Activated T-cell treated with anti-CD3 and anti-CD28 coated beads, Interleukin-2, amount 50 U/mL, for 48 hours (primary cell): ENCODE measurements around the gene SYT8.
"Not testable (repeated sequence)": the region's sequence is repeated elsewhere in the genome, so short reads cannot be mapped to it uniquely, and the experiment has no call there.

ENCODE experiments used
- DNase-seq, 2 experiments: peaks; one replicate each; pipeline ENCODE4 v3.0.0-alpha.2; 2020

Gene SYT8

DNA sequence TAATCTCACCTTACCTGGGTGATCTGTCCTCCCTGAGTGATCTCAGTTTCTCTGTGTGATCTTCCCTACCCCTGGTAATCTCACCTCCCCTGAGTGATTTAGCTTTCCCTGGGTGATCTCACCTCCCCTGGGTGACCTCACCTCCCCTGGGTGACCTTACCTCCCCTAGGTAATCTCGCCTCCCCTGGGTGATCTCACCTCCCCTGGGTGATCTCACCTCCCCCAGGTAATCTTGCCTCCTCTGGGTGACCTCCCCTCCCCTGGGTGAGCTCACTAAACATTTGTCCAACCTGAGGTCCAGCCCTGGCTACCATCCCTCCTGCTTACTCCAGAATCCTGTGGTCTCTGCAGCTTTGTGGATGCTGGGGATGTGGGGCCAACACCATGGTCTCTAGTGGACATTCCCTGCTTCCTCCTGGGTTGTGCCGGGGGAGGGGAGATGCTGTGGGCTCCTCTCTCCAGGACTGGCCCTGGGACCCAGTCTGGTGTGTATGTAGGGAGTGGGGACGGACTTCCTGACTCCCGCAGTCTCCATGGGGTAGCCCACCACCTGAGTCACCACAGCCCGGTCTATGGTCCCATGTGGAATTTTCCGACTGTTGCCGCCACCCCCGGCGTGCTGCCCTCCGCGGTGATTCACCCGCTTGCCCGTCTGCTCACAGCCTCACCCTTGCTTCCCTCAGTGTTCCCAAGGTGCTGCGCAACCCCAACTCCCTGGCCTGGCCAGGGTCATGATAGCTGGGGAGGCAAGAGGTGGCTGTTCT lies 28.0 kb downstream of the SYT8 start:
- DNase-seq: no peak

DNA sequence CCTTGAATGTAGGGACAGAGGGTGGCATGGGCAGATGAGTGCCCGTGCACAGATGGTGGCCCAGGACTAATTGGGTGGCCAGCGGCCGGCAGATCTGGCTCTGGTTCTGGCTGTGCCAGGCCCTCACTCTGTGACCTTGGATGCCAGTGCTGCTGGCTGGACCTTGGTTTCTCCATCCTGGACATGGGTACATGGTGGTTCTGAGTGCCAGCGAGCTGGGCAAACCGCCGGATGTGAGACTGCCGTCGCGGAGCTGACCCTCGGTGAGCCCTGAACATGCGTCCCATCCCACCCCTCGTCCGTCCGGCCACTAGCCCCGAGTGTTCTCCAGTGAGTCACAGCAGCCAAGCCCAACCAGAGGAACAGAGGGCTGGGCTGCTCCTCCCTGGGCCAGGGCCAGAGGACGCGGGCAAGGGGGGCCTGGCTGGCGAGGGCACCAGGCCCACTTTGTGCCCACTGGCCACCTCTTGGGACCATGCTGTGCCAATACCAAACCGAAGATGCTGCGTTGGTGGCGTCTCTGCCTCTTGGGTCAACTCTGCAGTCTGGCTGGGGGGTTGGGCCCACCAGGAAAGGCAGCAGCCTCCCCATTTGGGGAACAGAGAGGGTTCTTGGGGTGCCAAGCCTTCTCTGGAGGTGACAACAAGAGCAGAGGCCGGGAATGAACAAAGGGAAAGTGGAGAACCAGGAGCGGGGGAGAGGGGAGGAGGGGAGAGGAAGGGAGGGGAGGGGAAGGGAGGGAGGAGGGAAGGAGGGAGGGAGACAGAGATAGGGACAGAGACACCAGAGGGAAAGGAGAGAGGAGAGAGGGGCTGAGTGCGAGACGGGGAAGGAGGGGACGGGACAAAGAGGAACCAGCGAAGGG lies 28.8 kb downstream of the SYT8 start:
- no peak for DNase-seq

DNA sequence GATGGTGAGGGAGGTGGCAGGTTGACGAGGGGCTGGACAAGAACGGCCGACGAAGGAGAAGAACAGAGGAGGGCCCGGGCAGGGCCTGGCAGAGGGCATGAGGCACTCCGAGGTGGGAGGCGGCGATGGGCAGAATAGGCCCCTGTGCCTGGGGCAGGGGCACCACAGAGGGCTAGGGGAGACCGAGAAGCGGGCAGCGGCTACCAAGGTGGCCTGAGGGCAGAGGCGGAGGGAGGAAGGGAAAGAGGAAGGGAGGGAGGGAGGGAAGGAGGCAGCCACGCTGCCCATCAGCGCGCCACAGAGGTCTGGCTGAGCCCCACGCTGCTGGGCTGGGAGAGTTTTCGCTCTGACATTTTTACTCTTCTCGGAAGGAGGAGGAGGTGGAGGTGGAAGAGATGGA lies 29.4 kb downstream of the SYT8 start:
- DNase-seq: no peak

DNA sequence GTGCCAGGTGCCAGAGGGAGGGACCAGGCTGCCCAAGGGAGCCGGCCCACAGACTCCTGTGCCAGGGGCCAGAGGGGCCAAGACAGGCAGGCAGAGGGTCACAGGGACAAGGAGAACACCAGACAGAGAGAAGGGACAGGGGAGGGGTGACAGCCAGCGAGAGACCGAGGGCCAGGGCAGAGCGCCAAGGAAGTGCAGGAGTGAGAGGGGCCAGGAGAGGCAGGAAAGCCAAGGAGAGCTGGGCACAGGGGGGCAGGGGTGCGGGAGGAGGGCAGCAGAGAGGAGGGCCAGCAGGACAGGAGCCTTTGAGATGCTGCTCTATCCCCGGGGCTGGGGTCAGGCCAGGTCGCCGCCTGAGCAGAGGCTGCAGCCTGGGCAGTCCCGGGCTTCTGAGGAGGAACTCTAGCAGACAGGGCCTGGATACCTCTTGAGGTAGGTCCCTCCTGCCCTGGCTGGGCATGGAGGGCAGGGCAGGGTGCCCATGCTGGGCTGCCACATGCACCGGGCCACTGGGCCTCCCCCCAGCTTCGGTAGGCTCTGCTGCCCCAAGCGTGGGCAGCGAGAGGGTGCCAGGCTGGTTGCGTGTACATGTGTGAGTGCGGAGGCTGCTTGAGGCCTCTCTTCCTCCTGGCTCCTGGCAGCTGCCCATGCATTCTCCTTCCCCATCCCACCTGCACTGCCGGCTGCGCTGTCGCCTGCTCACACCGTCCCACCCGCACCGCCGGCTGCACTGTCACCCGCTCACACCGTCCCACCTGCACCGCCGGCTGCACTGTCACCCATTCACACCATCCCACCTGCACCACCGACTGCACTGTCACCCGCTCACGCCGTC lies 30.3 kb downstream of the SYT8 start:
- DNase-seq: no peak

DNA sequence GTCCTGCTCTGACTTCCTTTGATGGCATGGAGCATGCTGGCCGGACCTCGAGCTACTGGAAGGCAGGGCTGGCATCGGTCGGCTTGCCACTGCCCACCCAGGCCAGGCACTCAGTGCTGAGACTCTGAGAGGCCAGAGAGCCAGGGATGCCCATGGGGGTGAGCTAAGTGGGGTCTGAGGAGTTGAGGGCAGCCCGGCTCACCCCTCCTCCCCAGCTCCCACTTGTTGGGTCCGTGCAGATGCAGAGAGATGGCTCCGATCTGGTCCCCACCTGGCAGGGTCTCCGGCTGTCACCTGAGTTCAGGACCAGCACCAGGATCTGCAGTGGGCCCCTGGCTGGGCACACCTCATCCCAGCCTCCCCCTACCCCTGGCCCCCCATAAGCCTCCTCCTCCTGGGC lies 31.4 kb downstream of the SYT8 start:
- no peak for DNase-seq

DNA sequence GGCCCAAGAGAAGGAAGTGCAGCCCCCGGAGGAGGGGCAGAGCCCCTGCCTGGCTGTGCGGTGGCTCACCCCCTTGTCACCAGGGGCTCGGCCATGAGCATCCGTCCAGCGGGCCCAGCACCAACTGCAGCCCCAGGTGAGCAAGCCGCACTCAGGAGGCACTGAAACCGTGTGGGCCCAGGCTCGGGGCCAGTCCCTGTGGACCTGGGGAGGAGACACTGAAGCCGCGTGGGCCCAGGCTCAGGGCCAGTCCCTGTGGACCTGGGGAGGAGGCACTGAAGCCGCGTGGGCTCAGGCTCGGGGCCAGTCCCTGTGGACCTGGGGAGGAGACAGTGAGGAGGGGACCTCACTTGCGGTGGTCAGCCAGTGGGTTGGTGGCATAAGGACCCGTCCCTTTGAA lies 32.0 kb downstream of the SYT8 start:
- no peak for DNase-seq

- no peak for DNase-seq
These were observed 32.6 kb downstream of the SYT8 start for GRCh38 chr11:1867381-1867780.

- DNase-seq: no peak
These were observed 33.4 kb downstream of the SYT8 start for GRCh38 chr11:1868056-1868635.

DNA sequence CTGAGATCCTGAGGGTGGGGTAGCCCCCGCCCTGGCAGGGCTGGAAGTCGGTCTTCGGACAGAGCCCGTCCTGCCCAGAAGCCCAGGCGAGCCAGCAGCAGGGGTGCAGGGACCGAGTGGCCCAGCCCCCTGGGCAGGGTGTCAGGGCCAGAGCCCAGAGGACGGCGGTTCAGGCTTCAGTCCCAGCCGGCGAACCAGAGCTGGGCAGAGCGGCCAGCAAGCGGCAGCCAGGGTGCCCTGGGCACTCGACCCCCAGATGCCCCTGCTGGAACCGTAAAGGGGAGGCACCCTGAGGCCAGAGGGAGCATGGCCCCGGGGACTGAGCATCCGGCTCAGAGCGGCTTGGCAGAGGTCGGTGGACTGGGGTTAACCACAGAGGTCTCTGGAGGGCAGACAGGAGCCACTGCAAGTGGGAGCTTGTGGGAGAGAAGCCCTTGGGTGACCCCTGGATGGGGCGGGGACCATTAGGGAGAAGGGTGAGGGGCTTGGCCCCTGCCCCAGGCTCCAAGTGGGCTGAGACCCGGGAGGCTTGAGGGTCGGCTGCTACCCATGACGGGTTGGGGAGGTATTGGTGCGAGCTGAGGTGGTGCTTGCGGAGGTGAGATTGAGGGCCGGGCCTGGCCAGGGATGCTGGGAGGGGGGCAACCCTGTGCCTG lies 34.0 kb downstream of the SYT8 start:
- no peak for DNase-seq

DNA sequence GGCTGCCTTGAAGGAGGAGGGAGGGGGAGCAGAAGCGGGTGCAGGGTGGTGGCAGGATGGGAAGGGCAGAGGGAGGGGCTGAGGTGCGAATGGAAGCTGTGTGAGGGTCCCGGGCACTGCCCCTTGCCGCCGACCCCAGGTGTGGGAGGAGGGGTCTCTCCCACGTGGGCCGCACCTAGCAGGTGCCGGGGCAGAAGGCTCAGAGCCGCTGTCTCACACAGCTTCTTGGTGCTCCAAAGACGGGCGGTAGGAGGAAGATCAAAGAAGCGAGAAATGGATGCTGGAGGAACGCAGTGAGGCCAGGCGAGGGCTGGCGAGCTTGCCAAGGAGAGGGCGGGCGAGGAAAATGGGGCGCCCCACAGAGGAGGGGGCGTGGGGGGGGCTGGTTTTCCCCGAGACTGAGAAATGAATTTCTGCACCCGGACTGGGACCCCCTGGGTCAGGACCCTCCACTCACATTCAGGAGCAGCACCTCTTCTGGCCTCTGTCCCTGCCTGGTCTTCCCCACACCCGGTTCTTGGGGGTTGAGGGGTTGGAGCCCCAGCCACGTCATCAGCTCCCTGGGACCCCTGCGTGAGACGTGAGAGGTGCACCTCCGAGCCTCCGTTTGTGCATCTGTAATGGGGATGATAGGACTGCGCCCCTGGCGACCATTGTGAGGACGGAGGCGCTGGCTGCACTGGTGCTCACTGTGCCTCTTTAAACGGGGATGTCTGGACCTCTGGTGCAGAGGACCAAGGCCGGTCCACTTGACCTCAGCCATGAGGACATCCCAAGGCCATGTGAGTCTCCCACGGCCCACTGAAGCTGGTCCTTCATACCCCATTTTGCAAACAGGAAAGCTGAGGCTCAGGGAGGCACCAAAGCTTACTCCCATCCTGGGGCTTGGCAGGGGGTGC lies 34.9 kb downstream of the SYT8 start:
- DNase-seq: no peak

DNA sequence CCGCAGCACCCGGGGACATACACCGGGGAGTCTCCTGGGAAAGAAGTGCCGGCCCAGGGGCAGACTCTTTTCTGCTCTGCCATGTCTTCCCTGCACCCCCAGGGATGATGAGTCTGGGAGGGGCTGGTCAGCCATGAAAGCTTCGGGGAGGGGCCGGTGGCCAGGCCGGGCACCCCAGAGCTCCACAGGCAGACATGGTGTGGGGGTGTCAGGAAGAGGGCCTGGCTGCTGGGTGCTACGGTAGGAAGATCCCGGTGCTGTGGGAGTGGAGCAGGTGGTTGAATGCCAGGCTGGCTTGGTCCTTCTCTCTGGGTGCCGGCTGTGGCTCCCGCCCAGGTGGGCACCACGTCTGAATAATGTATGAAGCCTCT lies 35.5 kb downstream of the SYT8 start:
- no peak for DNase-seq

- DNase-seq: peak in 1 of 2 experiments; percentile 61
These were observed 36.1 kb downstream of the SYT8 start for GRCh38 chr11:1870721-1871466.

GRCh38 chr11:1871531-1871930 lies 36.7 kb downstream of the SYT8 start:
- DNase-seq: no peak

GRCh38 chr11:1872267-1872985 lies 37.6 kb downstream of the SYT8 start:
- DNase-seq: no peak

DNA sequence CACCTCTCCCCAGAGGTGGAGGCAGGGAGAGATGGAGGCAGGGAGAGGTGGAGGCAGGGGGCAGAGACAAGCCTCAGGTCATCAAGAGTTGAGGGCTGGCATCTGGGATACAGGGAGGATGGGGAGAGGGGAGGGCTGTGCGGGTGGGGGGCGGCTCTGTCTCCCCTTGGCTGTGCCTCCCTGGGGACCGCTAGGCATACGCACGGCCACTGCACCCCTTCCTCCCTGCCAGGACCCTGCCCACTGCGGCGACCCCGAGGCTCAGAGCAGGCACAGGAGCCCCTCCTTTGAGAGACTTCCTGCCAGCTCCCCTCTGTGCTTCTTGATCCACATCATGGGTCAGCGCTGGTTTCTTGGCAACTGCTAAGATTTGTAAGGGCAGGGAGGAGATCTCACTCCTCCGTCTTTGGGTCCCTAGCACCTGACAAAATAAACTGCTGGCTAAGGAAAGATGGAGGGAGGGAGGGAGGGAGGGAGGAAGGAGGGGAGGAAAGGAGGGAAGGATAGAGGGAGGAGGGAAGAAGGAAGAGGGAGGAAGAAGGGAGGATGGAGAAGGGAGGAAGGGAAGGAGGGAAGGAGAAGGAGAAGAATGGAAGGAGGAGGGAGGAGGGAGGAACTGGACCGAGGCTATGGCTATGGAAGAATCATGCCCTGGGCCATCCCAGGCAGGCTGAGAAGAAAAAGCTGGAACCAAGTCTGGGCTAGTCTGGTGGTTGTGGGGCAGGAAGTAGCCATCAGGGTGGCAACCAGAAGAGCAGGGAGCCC lies 38.4 kb downstream of the SYT8 start:
- no peak for DNase-seq

GRCh38 chr11:1873813-1874150 lies 39.0 kb downstream of the SYT8 start:
- DNase-seq: not testable (repeated sequence)

DNA sequence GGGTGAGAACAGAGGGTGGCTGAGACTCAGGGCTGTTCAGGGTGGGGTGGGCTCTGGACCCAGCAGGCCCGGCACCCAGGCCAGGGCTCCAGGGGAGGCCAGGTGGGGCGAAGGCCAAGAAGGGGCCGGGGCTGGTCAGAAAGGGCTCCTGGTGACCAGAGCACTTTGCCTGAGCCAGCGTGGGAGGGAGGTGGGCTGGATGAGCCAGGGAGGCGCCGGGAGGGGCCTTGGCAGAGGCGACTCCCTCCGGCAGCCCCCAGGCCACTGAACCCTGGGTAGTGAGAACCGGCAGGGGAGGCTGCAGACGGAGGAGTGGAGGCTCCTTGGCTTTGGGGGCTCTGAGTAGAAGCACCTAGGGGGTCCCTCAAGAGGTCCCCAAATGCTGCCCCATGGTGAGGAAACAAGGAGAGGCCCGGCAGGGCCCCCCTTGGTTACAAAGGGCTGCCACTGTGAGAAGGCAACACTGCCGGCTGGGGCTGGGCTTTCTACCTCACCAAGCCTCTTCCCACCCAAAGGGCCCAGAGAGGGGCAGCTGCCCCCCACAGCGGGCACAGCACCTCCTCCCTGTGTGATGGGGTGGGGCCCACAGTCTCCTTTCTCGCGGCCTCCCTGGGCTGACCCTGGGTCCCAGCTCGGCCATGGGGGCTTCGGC lies 39.8 kb downstream of the SYT8 start:
- not testable (repeated sequence) for DNase-seq

DNA sequence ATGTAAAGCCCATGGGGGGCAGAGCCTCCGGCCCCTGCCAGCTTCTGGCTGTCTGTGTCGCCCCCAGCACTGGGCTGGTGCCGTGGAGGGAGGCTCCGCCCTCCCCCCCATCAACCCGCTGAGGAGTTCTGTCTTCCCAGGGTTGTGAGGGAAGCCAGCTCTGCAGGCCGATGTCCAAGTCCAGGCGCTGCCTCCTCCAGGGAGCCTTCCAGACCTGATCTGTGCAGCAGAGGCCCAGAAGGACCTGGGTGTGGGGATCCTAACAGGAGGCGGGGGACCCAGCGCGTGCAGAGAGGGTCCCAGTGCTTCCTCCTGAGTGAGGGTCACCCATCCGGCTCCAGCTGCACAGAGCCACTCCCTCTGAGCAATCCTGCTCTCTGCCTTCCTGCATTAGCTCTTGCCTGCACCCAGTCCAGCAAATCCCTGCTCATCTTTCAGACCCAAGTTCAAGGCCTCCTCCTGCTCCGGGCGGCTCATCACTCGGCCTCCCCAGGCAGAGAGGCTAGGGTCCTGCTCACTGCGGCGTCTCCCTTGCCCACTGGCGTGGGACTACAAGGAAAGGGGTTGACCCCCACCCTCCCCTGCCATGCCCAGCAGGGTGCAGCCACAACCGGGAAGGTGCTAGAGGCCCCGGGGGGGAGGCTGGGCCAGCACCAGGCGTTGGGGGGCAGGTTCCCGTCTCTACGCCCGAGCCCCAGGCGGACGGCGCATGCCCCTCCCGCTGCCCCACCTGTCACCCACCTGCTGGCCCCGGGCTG lies 40.5 kb downstream of the SYT8 start:
- no peak for DNase-seq
